SH-SY5Y (cell line): ENCODE measurements around the gene TBX2.

ENCODE experiments used
- GATA2 ChIP-seq: IDR thresholded peaks from 2 replicates; pipeline ENCODE4 v1.6.1; 2011; ENCODE audit warnings: mild to moderate bottlenecking, low read depth, low read length
- GATA3 ChIP-seq: IDR thresholded peaks from 2 replicates; pipeline ENCODE4 v1.6.1; 2011; ENCODE audit warnings: low read depth, mild to moderate bottlenecking, low read length, moderate library complexity

DNA sequence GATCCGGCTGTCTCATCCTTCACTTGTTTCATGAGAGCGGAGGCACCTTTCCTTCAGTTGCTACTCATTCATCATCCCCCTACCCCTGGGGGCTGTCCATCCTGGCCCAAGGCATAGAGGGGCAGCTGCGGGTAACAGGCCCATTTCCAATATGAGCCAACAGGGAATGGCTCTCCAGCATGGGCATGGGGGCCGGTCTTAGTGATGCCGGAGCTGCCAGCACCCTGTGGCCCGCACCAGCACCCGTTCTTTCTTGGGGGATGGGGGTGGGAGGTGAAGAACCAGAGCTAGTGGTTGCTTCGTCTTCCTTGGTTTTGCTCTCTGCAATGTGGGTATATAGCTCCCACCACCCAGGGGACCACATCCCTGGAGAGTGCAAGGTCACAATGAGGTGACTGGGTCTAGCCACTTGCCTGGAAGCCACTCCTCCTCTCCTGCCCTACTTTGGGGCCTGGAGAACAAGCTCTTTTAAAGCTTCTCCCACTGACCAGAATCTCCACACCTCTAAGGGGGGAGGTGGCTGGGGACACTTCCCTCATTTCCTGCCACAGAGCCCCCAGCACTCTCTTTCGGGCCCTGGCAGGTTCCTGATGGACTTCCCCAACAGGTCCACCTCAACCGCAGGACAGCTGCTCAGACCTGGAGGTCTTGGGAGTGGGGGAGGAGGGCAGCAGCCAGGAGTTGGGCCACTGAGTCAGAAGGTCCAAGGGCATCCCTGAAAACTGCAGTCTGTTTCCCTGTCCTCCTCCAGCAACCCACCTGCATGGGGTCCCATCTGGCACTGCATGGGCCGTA lies 11.9 kb upstream of the TBX2 start:
- no peak for TF ChIP-seq GATA2
- TF ChIP-seq GATA3: no peak
